GM12878 (cell line): ENCODE measurements around the gene MLLT3. TPM values are rescaled to one million over a fixed set of nuclear protein-coding genes. Genes with fewer than 3 reads are reported as not detected.

Source experiments
- ATAC-seq: fragments of 200-7000 bp; cut with Tn5 transposase; 3 replicates; pipeline ENCODE4 v1.9.1; 2020; ENCODE audit warnings: mild to moderate bottlenecking, moderate library complexity
- BruUV-seq: library from RNA; stranded (reverse); fragments of 400-500 nt; replicated peaks from 2 replicates; lab custom pipeline; 2021; lab: Mats Ljungman, UMichigan
- CTCF ChIA-PET: fragments of 300-600 bp; sonication (Branson Sonifier 250); formaldehyde crosslinking; extraction: SDS; loops from one replicate; lab custom pipeline; 2021; ENCODE audit warnings: inconsistent platforms; lab: Yijun Ruan, JAX
- POLR2A ChIA-PET: fragments of 350-600 bp; formaldehyde crosslinking; extraction: SDS; loops from one replicate; lab custom pipeline; 2021; ENCODE audit warnings: inconsistent platforms; lab: Charles Lee
- RAD21 ChIA-PET: fragments of 300-600 bp; sonication (Branson Sonifier 250); formaldehyde crosslinking; loops from one replicate; lab custom pipeline; 2023; ENCODE audit warnings: antibody characterized with exemption; ENCODE audit not compliant: unreplicated experiment; lab: Charles Lee
- SMC1A ChIA-PET: fragments of 300-600 bp; sonication (Branson Sonifier 250); formaldehyde crosslinking; loops from one replicate; lab custom pipeline; 2023; ENCODE audit not compliant: unreplicated experiment, uncharacterized antibody; lab: Charles Lee
- DNase-seq: peaks from one replicate; pipeline ENCODE4 v3.0.0-alpha.2; 2011; ENCODE audit warnings: low read depth, low spot score
- FAIRE-seq: peaks from 3 replicates; lab custom pipeline; 2011; peaks lifted over from hg19 to GRCh38; lab: Jason Lieb, UNC
- H2AFZ ChIP-seq: 2 replicates; pipeline ENCODE4 v1.6.0; 2011; ENCODE audit warnings: low read depth, low read length, control low read depth; ENCODE audit not compliant: control insufficient read depth
- H3K27ac ChIP-seq: 2 replicates; pipeline ENCODE4 v1.5.1; 2011; ENCODE audit warnings: control low read depth; ENCODE audit not compliant: control insufficient read depth, insufficient read depth
- H3K27me3 ChIP-seq, 2 experiments: replicated peaks in 1 of 2; 2 replicates each; pipeline versions ENCODE4 v1.6.0 to v1.6.1; 2011; ENCODE audit warnings: low read length in 1 of 2; ENCODE audit not compliant: control insufficient read depth in 2 of 2, insufficient read depth in 2 of 2
- H3K36me3 ChIP-seq, 2 experiments: 2 replicates each; pipeline ENCODE4 v1.5.1; 2011; ENCODE audit warnings: low read length in 1 of 2; ENCODE audit not compliant: control insufficient read depth in 2 of 2, insufficient read depth in 2 of 2
- H3K4me1 ChIP-seq: 2 replicates; pipeline ENCODE4 v1.6.1; 2011; ENCODE audit warnings: mild to moderate bottlenecking, low read length, moderate library complexity, mixed read lengths; ENCODE audit not compliant: control insufficient read depth, insufficient read depth
- H3K4me2 ChIP-seq: 2 replicates; pipeline ENCODE4 v1.6.0; 2011; ENCODE audit warnings: control low read depth; ENCODE audit not compliant: control insufficient read depth, insufficient read depth
- H3K4me3 ChIP-seq: fragments of 200-600 bp; sonication (generic); 2 replicates; pipeline ENCODE4 v1.5.1; 2016
- H3K79me2 ChIP-seq: 2 replicates; pipeline ENCODE4 v1.6.0; 2011; ENCODE audit warnings: low read length; ENCODE audit not compliant: control insufficient read depth, insufficient read depth
- H3K9ac ChIP-seq: 2 replicates; pipeline ENCODE4 v1.8.0; 2011; ENCODE audit warnings: low read length, control low read depth, mixed read lengths; ENCODE audit not compliant: control insufficient read depth, insufficient read depth
- H3K9me3 ChIP-seq: replicated peaks from 3 replicates; pipeline ENCODE4 v1.5.1; 2011; ENCODE audit warnings: mild to moderate bottlenecking, low read length; ENCODE audit not compliant: control insufficient read depth, insufficient read depth
- H4K20me1 ChIP-seq: 2 replicates; pipeline ENCODE4 v1.6.0; 2011; ENCODE audit not compliant: control insufficient read depth, insufficient read depth
- BACH1 ChIP-seq: fragments of 450-650 bp; IDR thresholded peaks from 2 replicates; pipeline ENCODE4 v1.6.1; 2017; ENCODE audit warnings: mild to moderate bottlenecking, borderline replicate concordance
- CREB1 ChIP-seq: IDR thresholded peaks from 2 replicates; pipeline ENCODE4 v1.6.1; 2012; ENCODE audit warnings: low read depth, mild to moderate bottlenecking, inconsistent platforms
- ETV6 ChIP-seq, 2 experiments: fragments of 450-650 bp in 1 of 2; IDR thresholded peaks in 1 of 2; conservative IDR thresholded peaks in 1 of 2; 2 replicates each; pipeline ENCODE4 v1.6.1; 2014; ENCODE audit warnings: antibody characterized with exemption in 1 of 2, borderline replicate concordance in 1 of 2, low read depth in 1 of 2, mild to moderate bottlenecking in 1 of 2, moderate library complexity in 1 of 2
- FOXK2 ChIP-seq: fragments of 450-650 bp; IDR thresholded peaks from 2 replicates; pipeline ENCODE4 v1.6.1; 2017; ENCODE audit warnings: mild to moderate bottlenecking, moderate library complexity
- MTA2 ChIP-seq: fragments of 450-650 bp; IDR thresholded peaks from 2 replicates; pipeline ENCODE4 v1.6.1; 2016; ENCODE audit warnings: low read depth, mild to moderate bottlenecking, moderate library complexity
- NFIC ChIP-seq: IDR thresholded peaks from 2 replicates; pipeline ENCODE4 v1.6.1; 2012; ENCODE audit warnings: low read depth, mild to moderate bottlenecking, inconsistent platforms, low read length, moderate library complexity
- PBX3 ChIP-seq: IDR thresholded peaks from 2 replicates; pipeline ENCODE4 v1.6.1; 2011; ENCODE audit warnings: mild to moderate bottlenecking, low read depth, low read length, moderate library complexity; ENCODE audit not compliant: insufficient replicate concordance
- PML ChIP-seq: IDR thresholded peaks from 2 replicates; pipeline ENCODE4 v1.6.1; 2012; ENCODE audit warnings: low read length, inconsistent platforms
- POLR2A ChIP-seq: IDR thresholded peaks from 2 replicates; pipeline ENCODE4 v1.6.1; 2011; ENCODE audit warnings: low read depth, mild to moderate bottlenecking, low read length
- POLR2AphosphoS5 ChIP-seq: IDR thresholded peaks from 2 replicates; pipeline ENCODE4 v1.6.1; 2011; ENCODE audit warnings: mild to moderate bottlenecking, low read length, inconsistent platforms
- RAD51 ChIP-seq: fragments of 450-650 bp; IDR thresholded peaks from 2 replicates; pipeline ENCODE4 v1.6.1; 2016; ENCODE audit warnings: moderate library complexity, mild to moderate bottlenecking, inconsistent platforms
- SIX5 ChIP-seq: IDR thresholded peaks from 2 replicates; pipeline ENCODE4 v1.6.1; 2011; ENCODE audit warnings: mild to moderate bottlenecking, low read depth, low read length, moderate library complexity; ENCODE audit not compliant: severe bottlenecking
- SP1 ChIP-seq: IDR thresholded peaks from one replicate; pipeline ENCODE4 v1.6.1; 2011; ENCODE audit warnings: low read depth, low read length
- STAT3 ChIP-seq: IDR thresholded peaks from 2 replicates; pipeline ENCODE4 v1.6.1; 2011; ENCODE audit warnings: low read depth, low read length, improper control_type of control experiment
- TCF3 ChIP-seq: IDR thresholded peaks from 2 replicates; pipeline ENCODE4 v1.6.1; 2012; ENCODE audit warnings: low read depth, mild to moderate bottlenecking, low read length, borderline replicate concordance; ENCODE audit not compliant: insufficient read depth
- TCF7 ChIP-seq: IDR thresholded peaks from 2 replicates; pipeline ENCODE4 v1.6.1; 2014; ENCODE audit warnings: antibody characterized with exemption, borderline replicate concordance
- whole genome bisulfite sequencing: methylation state at CpG from one replicate; pipeline ENCODE4 v1.1.6; 2016; ENCODE audit warnings: low lambda C conversion rate; ENCODE audit not compliant: insufficient replicate concordance, insufficient coverage; ENCODE audit errors: missing lambda C conversion rate; 5-methylcytosine and 5-hydroxymethylcytosine counted together
- in situ Hi-C: fragments of 300-500 bp; cut with MboI; formaldehyde crosslinking; loops from 9 replicates; pipeline ENCODE4 v1.14.3; 2018; ENCODE audit warnings: mixed read lengths
- intact Hi-C: fragments of 100-400 bp; cut with micrococcal nuclease; formaldehyde crosslinking; loops from one replicate; pipeline ENCODE4 v1.14.2; 2022; ENCODE audit not compliant: unreplicated experiment
- polyA plus RNA-seq, 11 experiments: library from polyadenylated mRNA; depleted of rRNA in 4 of 11; unstranded in 6 of 11; stranded (reverse) in 5 of 11; fragments of >200 nt; fragmentation: Nextera tagmentation in 4 of 11; fragmentation: Illumina TruSeq in 1 of 11; extraction: Ambion mirVana in 4 of 11; extraction: Trizol in 1 of 11; gene quantifications; 1 replicate in 1 of 11; 2 replicates in 10 of 11; pipeline versions ENCODE4 v1.2.1 to v1.2.3, GENCODE V29; 2011 to 2016; ENCODE audit warnings: inconsistent platforms in 2 of 11, missing spikeins in 2 of 11, low read depth in 1 of 11
- total RNA-seq, 4 experiments: library from RNA; depleted of rRNA in 3 of 4; stranded (reverse); fragments of >200 nt in 3 of 4; fragmentation: Illumina TruSeq in 1 of 4; extraction: Trizol in 1 of 4; gene quantifications; 2 replicates each; pipeline versions ENCODE4 v1.2.1 to v1.2.3, GENCODE V29; 2013 to 2021
- TF ChIP-seq, protein P1 (sequence below): IDR thresholded peaks from 2 replicates; pipeline ENCODE4 v1.6.1; 2012; ENCODE audit warnings: low read depth, low read length, improper control_type of control experiment
- TF ChIP-seq, protein P2 (sequence below): IDR thresholded peaks from 2 replicates; pipeline ENCODE4 v1.6.1; 2011; ENCODE audit warnings: borderline replicate concordance, low read depth, mild to moderate bottlenecking, moderate library complexity, mixed read lengths, low read length; ENCODE audit not compliant: insufficient read depth; ENCODE audit errors: extremely low read length

Gene MLLT3
- total and polyA plus RNA-seq, 10 of the 15 experiments (the other 5 are each of a cell fraction or from before 2014, with no cell fraction given) = 17.7 to 72.3 (median 35.6) TPM

DNA sequence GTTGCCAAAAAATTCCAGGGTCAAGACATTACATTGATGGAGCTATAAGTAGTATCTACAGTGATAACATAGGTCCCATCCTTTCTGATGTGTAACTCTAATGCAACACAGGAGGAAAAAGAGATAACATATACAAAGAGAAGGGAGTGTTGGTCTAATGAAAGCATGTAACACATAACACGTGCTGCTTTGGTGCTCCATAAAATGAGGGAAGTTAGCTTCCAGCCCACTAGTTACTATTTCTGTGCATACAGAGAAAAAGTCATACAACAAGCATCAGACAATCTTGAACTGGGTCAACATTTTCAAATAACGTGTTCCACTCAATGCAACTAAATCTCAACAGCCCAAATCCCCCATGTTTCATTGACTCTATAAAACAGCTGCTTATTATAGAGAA, 11.7 kb downstream of the MLLT3 start:
- SMC1A ChIA-PET = interaction anchor here (0.8 to 5.6 kb wide), 16 partner anchors 8 to 114 kb away, joined by 3 to 39 read pairs (median 4); partner anchors contain the start of gene MLLT3
- Histone ChIP-seq H3K27ac (no peak overlapping the region), H3K27me3 (no peaks in the 10 kb centered on the region), H3K9ac (no peak overlapping the region), H3K4me1 (no peaks in the 10 kb centered on the region; the same call in 1 of the 2 replicates), H3K36me3 (no peaks in the 10 kb centered on the region; a peak in 1 of 4 replicates), H3K9me3 (no peaks in the 10 kb centered on the region), H4K20me1 (no peaks in the 10 kb centered on the region), H3K4me3 (no peak overlapping the region), H3K4me2 (no peak overlapping the region), H2AFZ (no peak overlapping the region), H3K79me2 (peaks cover 73% of the 10 kb centered on the region)
- TF ChIP-seq SP1 (no peak), PBX3 (no peak), SIX5 (no peak), STAT3 (no peak), TCF7 (no peak), POLR2A (no peak), ETV6 (conservative IDR thresholded peaks at IDR 0.05 in 1 of 2, IDR thresholded peaks at IDR 0.05 in 1 of 2; ENCODE audit: borderline replicate concordance in 1 of 2, low read depth in 1 of 2) (no peak), MTA2 (no peak), FOXK2 (no peak), PML (no peak), RAD51 (no peak), BACH1 (no peak), NFIC (no peak), TCF3 (no peak), POLR2AphosphoS5 (no peak), CREB1 (no peak)
- TF ChIP-seq, protein P1, sequence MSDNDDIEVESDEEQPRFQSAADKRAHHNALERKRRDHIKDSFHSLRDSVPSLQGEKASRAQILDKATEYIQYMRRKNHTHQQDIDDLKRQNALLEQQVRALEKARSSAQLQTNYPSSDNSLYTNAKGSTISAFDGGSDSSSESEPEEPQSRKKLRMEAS = no peak
- TF ChIP-seq, protein P2, sequence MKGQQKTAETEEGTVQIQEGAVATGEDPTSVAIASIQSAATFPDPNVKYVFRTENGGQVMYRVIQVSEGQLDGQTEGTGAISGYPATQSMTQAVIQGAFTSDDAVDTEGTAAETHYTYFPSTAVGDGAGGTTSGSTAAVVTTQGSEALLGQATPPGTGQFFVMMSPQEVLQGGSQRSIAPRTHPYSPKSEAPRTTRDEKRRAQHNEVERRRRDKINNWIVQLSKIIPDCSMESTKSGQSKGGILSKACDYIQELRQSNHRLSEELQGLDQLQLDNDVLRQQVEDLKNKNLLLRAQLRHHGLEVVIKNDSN = no peak
- 48% methylated on average over 2 of the region's 2 CpGs for WGBS
- in situ Hi-C loops = no loop called here
- BruUV-seq = no TSS peak
- no peak for FAIRE-seq
- intact Hi-C loops = no loop called here
- CTCF ChIA-PET = interaction anchor here (0.9 to 2.1 kb wide), 8 partner anchors 9 to 664 kb away, joined by 3 to 9 read pairs (median 6); partner anchors contain the start of gene MLLT3
- POLR2A ChIA-PET = interaction anchor here (2.5 kb wide), 1 partner anchor 9 kb away, joined by 14 read pairs; no protein-coding TSS in a partner anchor
- ATAC-seq = no peak
- RAD21 ChIA-PET = interaction anchor here (1.2 to 2.7 kb wide), 9 partner anchors 8 to 330 kb away, joined by 3 to 18 read pairs (median 6); partner anchors contain the start of genes FOCAD and MLLT3
- no peak for DNase-seq
